GM06990 (cell line): ENCODE results near the gene NOP16.

Experiments used
- DNase-seq: peaks from one replicate; pipeline ENCODE4 v3.0.0-alpha.2; 2011; ENCODE audit not compliant: insufficient read length; ENCODE audit errors: extremely low read depth
- H3K27me3 ChIP-seq: replicated peaks from 2 replicates; pipeline ENCODE4 v1.6.0; 2011; ENCODE audit warnings: low read length; ENCODE audit not compliant: control insufficient read depth, insufficient read depth
- H3K36me3 ChIP-seq: 2 replicates; pipeline ENCODE4 v1.5.1; 2011; ENCODE audit warnings: low read length; ENCODE audit not compliant: control insufficient read depth, insufficient read depth
- H3K4me3 ChIP-seq: replicated peaks from 2 replicates; pipeline ENCODE4 v1.5.1; 2011; ENCODE audit warnings: low read depth, mild to moderate bottlenecking, control low read depth, low read length
- CTCF ChIP-seq: IDR thresholded peaks from 2 replicates; pipeline ENCODE4 v1.5.1; 2011; ENCODE audit warnings: low read length, control low read depth, mild to moderate bottlenecking, inconsistent platforms; ENCODE audit not compliant: insufficient read depth, poor library complexity, severe bottlenecking

Gene NOP16

GRCh38 chr5:176368726-176369125 lies 19.7 kb downstream of the NOP16 start:
- no peak for TF ChIP-seq CTCF

GRCh38 chr5:176366232-176366894 lies 22.0 kb downstream of the NOP16 start:
- TF ChIP-seq CTCF, result no peak
- Histone ChIP-seq H3K4me3 (peak overlapping the region; percentile 70), H3K36me3 (no peaks in the 10 kb centered on the region; the same call in 1 of the 2 replicates), H3K27me3 (no peaks in the 10 kb centered on the region)
- peak; percentile 23 for DNase-seq

More at GRCh38 chr5:176368726-176369125, 19.7 kb downstream of the NOP16 start:
- Histone ChIP-seq H3K4me3 (no peak overlapping the region), H3K36me3 (no peaks in the 10 kb centered on the region; the same call in none of the 2 replicates), H3K27me3 (no peaks in the 10 kb centered on the region)
- DNase-seq, result no peak

- H3K36me3 ChIP-seq, result no peaks in the 10 kb centered on the region; the same call in 1 of the 2 replicates
- peak within 1 kb of the TSS; percentile 70 for H3K4me3 ChIP-seq
- peak; percentile 73 for DNase-seq
- no peak for TF ChIP-seq CTCF
- H3K27me3 ChIP-seq, result no peaks in the 10 kb centered on the region
Observed at GRCh38 chr5:176365351-176366231, 22.8 kb downstream of the NOP16 start, which contains the start of gene ARL10. Gene ARL10, plus strand, starts transcription at chr5:176365487. Its CDS starts 77 bp downstream, at chr5:176365564.

GRCh38 chr5:176364765-176365350 lies 23.5 kb downstream of the NOP16 start:
- Histone ChIP-seq H3K27me3 (no peaks in the 10 kb centered on the region), H3K36me3 (no peaks in the 10 kb centered on the region; the same call in 1 of the 2 replicates), H3K4me3 (peak overlapping the region; percentile 70)
- TF ChIP-seq CTCF, result no peak
- DNase-seq, result no peak

GRCh38 chr5:176362233-176362490 lies 26.2 kb downstream of the NOP16 start:
- peak overlapping the region; percentile 97 for H3K4me3 ChIP-seq
- H3K27me3 ChIP-seq, result no peaks in the 10 kb centered on the region
- H3K36me3 ChIP-seq, result no peaks in the 10 kb centered on the region; the same call in 1 of the 2 replicates
- no peak for DNase-seq
- TF ChIP-seq CTCF, result no peak
